Measurements from ENCODE around the gene SULT1C3.
A peak's percentile ranks its signal among the peaks of the same experiment; 100 is the strongest.
"Not testable (repeated sequence)": the region's sequence is repeated elsewhere in the genome, so short reads cannot be mapped to it uniquely, and the experiment has no call there.

SULT1C3 gene

GRCh38 chr2:108253106-108253505, 13.3 kb downstream of the SULT1C3 start:
- no peak for DNase-seq

- DNase-seq = no peak
Observed at GRCh38 chr2:108257757-108258331, 18.1 kb downstream of the SULT1C3 start.

- no peak for DNase-seq
Observed at GRCh38 chr2:108260773-108261172, 21.0 kb downstream of the SULT1C3 start.

- DNase-seq = no peak
Observed at GRCh38 chr2:108262036-108262435, 22.3 kb downstream of the SULT1C3 start.

- DNase-seq = no peak
Observed at GRCh38 chr2:108263401-108263800, 23.6 kb downstream of the SULT1C3 start.

- no peak for DNase-seq
Observed at GRCh38 chr2:108266218-108266617, 26.4 kb downstream of the SULT1C3 start.

GRCh38 chr2:108267101-108267500, 27.3 kb downstream of the SULT1C3 start:
- DNase-seq = no peak

GRCh38 chr2:108268001-108268400, 28.2 kb downstream of the SULT1C3 start:
- DNase-seq = no peak

- DNase-seq = no peak
Observed at GRCh38 chr2:108270346-108270745, 30.6 kb downstream of the SULT1C3 start.

- no peak for DNase-seq
Observed at GRCh38 chr2:108270768-108271506, 31.2 kb downstream of the SULT1C3 start.

GRCh38 chr2:108271691-108272253, 32.0 kb downstream of the SULT1C3 start:
- DNase-seq = no peak

GRCh38 chr2:108278631-108279030, 38.9 kb downstream of the SULT1C3 start:
- no peak for DNase-seq

GRCh38 chr2:108279468-108279867, 39.7 kb downstream of the SULT1C3 start:
- no peak for DNase-seq

- DNase-seq = no peak
Observed at GRCh38 chr2:108280466-108280865, 40.7 kb downstream of the SULT1C3 start.

GRCh38 chr2:108284566-108284965, 44.8 kb downstream of the SULT1C3 start:
- DNase-seq = not testable (repeated sequence)

- no peak for DNase-seq
Observed at GRCh38 chr2:108285616-108286015, 45.8 kb downstream of the SULT1C3 start.

- DNase-seq = no peak
Observed at GRCh38 chr2:108287169-108287568, 47.4 kb downstream of the SULT1C3 start.

GRCh38 chr2:108288534-108289106, 48.9 kb downstream of the SULT1C3 start, which contains the start of gene SULT1C2:
SULT1C2 (plus strand) TSS chr2:108288895; CDS start chr2:108293668, 4,773 bp downstream.
- peak; percentile 8 to 22 for DNase-seq

- DNase-seq = no peak
Observed at GRCh38 chr2:108293850-108294249, 54.1 kb downstream of the SULT1C3 start.

GRCh38 chr2:108297436-108298141, 57.8 kb downstream of the SULT1C3 start:
- DNase-seq = no peak

GRCh38 chr2:108301558-108301957, 61.8 kb downstream of the SULT1C3 start:
- no peak for DNase-seq

GRCh38 chr2:108304975-108305374, 65.2 kb downstream of the SULT1C3 start:
- no peak for DNase-seq

GRCh38 chr2:108305901-108306300, 66.1 kb downstream of the SULT1C3 start:
- DNase-seq = no peak
